Brain microvascular endothelial cell (primary cell): ENCODE data around the gene METTL26.

Source experiments
- DNase-seq: peaks from one replicate; pipeline ENCODE4 v3.0.0-alpha.2; 2020
- H3K27ac ChIP-seq: fragments of 250-450 bp; sonication (Bioruptor Pico); 2 replicates; pipeline ENCODE4 v1.5.1; 2020; ENCODE audit warnings: mild to moderate bottlenecking, moderate library complexity
- H3K27me3 ChIP-seq: fragments of 250-450 bp; sonication (Bioruptor Pico); replicated peaks from 2 replicates; pipeline ENCODE4 v1.5.1; 2020; ENCODE audit warnings: mild to moderate bottlenecking
- H3K36me3 ChIP-seq: fragments of 250-450 bp; sonication (Bioruptor Pico); replicated peaks from 2 replicates; pipeline ENCODE4 v1.5.1; 2020; ENCODE audit warnings: mild to moderate bottlenecking
- H3K4me3 ChIP-seq: 2 replicates; pipeline ENCODE4 v1.5.1; 2011; ENCODE audit warnings: low read depth, mild to moderate bottlenecking, control low read depth, low read length, moderate library complexity
- CTCF ChIP-seq: IDR thresholded peaks from 2 replicates; pipeline ENCODE4 v1.5.1; 2011; ENCODE audit warnings: low read depth, mild to moderate bottlenecking, moderate library complexity, low read length, control low read depth, inconsistent platforms; ENCODE audit errors: missing control alignments
- in situ Hi-C: cut with HindIII; loops from 2 replicates; pipeline ENCODE4 v1.10.0; 2017; ENCODE audit warnings: low sequenced_read_pairs, low pct_ligation_motif_present

The METTL26 gene

DNA sequence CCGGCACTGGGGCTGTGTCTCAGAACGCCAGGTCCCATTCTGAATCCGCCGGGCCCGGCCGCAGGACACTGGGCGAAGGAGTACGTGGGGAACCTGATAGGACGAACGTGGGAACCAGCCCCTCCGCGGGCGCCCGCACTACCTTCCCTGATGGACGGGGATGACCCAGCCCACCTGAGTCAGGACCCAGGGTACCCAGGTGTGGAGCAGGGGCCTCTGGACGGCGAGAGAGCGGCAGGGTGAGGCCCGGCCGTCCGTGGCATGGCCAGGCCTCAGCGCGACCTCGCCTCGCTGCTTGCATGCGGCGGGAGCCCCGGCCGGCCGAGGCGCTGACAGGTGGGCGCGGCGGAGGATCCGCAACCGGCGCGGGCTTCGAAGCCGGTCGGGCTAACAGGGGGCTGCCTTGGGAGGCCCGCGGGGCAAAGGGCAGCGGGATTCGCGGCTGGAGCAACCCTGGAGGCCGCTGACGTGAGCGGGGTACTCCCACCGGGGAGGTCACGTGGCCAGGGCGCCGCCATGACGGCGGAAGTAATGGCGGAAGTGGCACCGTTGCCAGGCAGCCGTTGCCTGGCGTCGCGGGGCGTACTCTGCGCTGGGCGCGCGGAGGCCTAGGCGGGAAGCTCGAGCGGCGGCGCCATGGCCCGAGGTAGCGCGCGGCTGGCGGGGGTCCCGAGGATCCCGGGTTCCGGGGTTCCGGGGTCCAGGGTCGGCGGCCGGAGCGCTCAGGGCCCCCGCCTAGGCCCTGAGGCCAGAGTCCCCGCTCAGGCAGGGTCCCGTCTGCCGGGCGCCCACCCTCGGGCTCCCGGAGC is 12.9 kb upstream of the METTL26 start, which contains the start of gene WDR90:
WDR90 (plus strand) TSS at position 585 of the 809 bp plus-strand sequence; CDS start at position 637, 52 bp downstream.
- H3K27ac ChIP-seq, result peak within 1 kb of the TSS; percentile 50
- in situ Hi-C loops, result no loop called here
- DNase-seq, result peak; percentile 69
- H3K4me3 ChIP-seq, result peak within 1 kb of the TSS; percentile 60
- no peaks in the 10 kb centered on the region for H3K36me3 ChIP-seq
- H3K27me3 ChIP-seq, result no peaks in the 10 kb centered on the region
- no peak for TF ChIP-seq CTCF

DNA sequence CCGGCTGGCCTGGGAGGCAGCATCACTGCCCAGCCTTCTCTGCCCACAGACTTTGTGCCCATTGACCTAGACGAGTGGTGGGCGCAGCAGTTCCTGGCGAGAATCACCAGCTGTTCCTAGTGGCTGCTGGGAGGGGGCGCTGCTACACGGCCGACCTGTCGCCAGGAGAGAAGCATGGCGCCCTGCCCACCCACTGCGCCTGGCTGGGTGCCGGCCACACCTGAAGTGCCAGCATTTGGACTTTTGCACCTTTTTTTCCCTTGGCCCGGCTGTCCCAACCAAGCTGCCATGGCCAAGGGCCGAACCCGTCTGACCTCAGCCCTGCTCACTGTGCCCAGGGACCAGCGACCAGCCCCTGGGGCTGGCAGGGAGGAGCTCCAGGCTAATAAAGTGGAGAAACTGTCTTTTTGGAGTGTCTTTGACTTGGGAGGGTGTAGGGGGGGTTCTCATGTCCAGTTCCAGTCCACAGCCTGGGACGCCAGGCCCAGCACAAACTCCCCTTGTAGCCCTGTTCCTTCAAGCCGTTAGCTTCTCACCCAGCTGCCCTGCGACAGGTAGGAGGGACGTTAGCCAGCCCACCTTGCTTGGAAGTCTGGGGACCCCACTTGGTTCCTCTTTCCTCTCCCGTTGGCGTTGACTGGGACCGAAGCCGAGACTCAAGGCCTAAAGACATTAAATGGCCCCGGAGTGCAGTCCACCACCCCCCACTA is 12.1 kb upstream of the METTL26 start:
- H3K4me3 ChIP-seq, result peak overlapping the region; percentile 60
- peak; percentile 58 for TF ChIP-seq CTCF
- no peaks in the 10 kb centered on the region for H3K36me3 ChIP-seq
- H3K27me3 ChIP-seq, result no peaks in the 10 kb centered on the region
- H3K27ac ChIP-seq, result peak overlapping the region; percentile 50
- DNase-seq, result no peak
- in situ Hi-C loops, result no loop called here

DNA sequence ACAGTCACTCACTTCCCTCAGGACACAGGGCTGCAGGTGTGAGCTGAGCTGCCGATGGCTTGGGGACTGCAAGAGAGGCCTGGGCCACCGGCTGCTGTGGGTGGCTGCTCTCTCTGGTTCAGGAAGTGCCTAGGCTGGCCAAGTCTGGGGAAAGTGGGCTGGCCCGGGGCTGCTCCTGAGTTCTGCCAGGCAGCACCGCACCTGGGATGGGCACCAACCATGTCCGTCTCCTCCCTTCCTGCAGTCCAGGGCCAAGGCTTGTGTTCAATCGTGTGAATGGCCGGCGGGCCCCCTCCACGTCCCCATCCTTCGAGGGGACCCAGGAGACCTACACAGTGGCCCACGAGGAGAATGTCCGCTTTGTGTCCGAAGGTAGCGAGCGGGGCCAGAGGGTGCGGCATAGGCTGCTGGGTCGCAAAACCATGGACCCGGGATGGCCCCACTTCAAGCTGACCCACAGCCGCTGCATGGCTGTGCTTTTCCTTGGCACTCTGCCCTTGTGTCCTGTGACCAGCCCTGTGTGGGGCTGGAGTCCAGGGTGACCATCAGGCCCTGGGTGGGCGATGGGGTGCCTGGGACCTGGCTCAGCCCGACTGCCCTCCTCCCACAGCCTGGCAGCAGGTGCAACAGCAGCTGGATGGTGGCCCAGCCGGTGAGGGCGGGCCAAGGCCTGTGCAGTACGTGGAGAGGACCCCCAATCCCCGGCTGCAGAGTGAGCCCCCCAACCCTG is 11.2 kb upstream of the METTL26 start:
- H3K27me3 ChIP-seq, result no peaks in the 10 kb centered on the region
- H3K27ac ChIP-seq, result no peak overlapping the region
- no peak for DNase-seq
- in situ Hi-C loops, result no loop called here
- no peak overlapping the region for H3K4me3 ChIP-seq
- no peaks in the 10 kb centered on the region for H3K36me3 ChIP-seq
- TF ChIP-seq CTCF, result no peak

- in situ Hi-C loops, result no loop called here
- Histone ChIP-seq H3K36me3 (no peaks in the 10 kb centered on the region), H3K27ac (no peak overlapping the region), H3K4me3 (no peak overlapping the region), H3K27me3 (no peaks in the 10 kb centered on the region)
- no peak for DNase-seq
- no peak for TF ChIP-seq CTCF
Observed at GRCh38 chr16:646679-647172, 10.6 kb upstream of the METTL26 start.

GRCh38 chr16:645852-646678 is 10.0 kb upstream of the METTL26 start:
- in situ Hi-C loops, result no loop called here
- DNase-seq, result no peak
- no peak overlapping the region for H3K27ac ChIP-seq
- no peak for TF ChIP-seq CTCF
- H3K4me3 ChIP-seq, result no peak overlapping the region
- H3K27me3 ChIP-seq, result no peaks in the 10 kb centered on the region
- no peaks in the 10 kb centered on the region for H3K36me3 ChIP-seq
